Natural killer cell (primary cell): ENCODE results near the gene CLOCK. TPM values are rescaled to one million over a fixed set of nuclear protein-coding genes. Genes with fewer than 3 reads are reported as not detected.

Source experiments
- ATAC-seq, 3 donors: fragments of 150-1000 bp in 2 of 3; fragments of 200-7000 bp in 1 of 3; cut with Tn5 transposase; 1 replicate in 1 of 3; 2 replicates in 2 of 3; pipeline ENCODE4 v1.10.0; 2021; ENCODE audit warnings: mild to moderate bottlenecking in 2 of 3, moderate library complexity in 2 of 3
- DNase-seq, 2 donors: peaks; one replicate each; pipeline versions ENCODE4 v3.0.0 to v3.0.0-alpha.2; 2013 to 2021; ENCODE audit warnings: mixed read lengths in 1 of 2
- H3K27ac ChIP-seq: one replicate; pipeline ENCODE4 v1.5.1; 2013; ENCODE audit warnings: mild to moderate bottlenecking, low read length
- H3K27me3 ChIP-seq: one replicate; pipeline ENCODE4 v1.6.1; 2013; ENCODE audit warnings: low read length; ENCODE audit not compliant: control insufficient read depth, insufficient read depth
- H3K36me3 ChIP-seq: one replicate; pipeline ENCODE4 v1.6.1; 2013; ENCODE audit warnings: low read length; ENCODE audit not compliant: control insufficient read depth, insufficient read depth
- H3K4me1 ChIP-seq: one replicate; pipeline ENCODE4 v1.6.1; 2013; ENCODE audit warnings: low read length; ENCODE audit not compliant: control insufficient read depth, insufficient read depth
- H3K4me3 ChIP-seq: one replicate; pipeline ENCODE4 v1.5.1; 2013; ENCODE audit warnings: low read length
- H3K9me3 ChIP-seq: one replicate; pipeline ENCODE4 v1.6.1; 2013; ENCODE audit warnings: low read length; ENCODE audit not compliant: control insufficient read depth, insufficient read depth
- H3K27ac Mint-ChIP-seq, 2 donors: one replicate each; pipeline ENCODE4 v1.8.0; 2022; ENCODE audit warnings: mild to moderate bottlenecking in 2 of 2, mixed read lengths in 2 of 2, moderate library complexity in 1 of 2
- H3K27me3 Mint-ChIP-seq, 2 donors: one replicate each; pipeline ENCODE4 v1.8.0; 2022; ENCODE audit warnings: low read depth in 2 of 2, mixed read lengths in 2 of 2
- H3K36me3 Mint-ChIP-seq: one replicate; pipeline ENCODE4 v1.8.0; 2022; ENCODE audit warnings: mixed read lengths
- H3K4me1 Mint-ChIP-seq, 2 donors: one replicate each; pipeline ENCODE4 v1.8.0; 2022; ENCODE audit warnings: mixed read lengths in 2 of 2
- H3K4me3 Mint-ChIP-seq: one replicate; pipeline ENCODE4 v1.8.0; 2022; ENCODE audit warnings: mild to moderate bottlenecking, moderate library complexity, mixed read lengths
- H3K9me3 Mint-ChIP-seq, 2 donors: one replicate each; pipeline ENCODE4 v1.8.0; 2022; ENCODE audit warnings: mixed read lengths in 2 of 2
- WGBS: methylation state at CpG from one replicate; pipeline ENCODE4 v1.1.7; 2013; ENCODE audit warnings: missing lambda C conversion rate; ENCODE audit not compliant: insufficient coverage; 5-methylcytosine and 5-hydroxymethylcytosine counted together
- intact Hi-C: fragments of 100-400 bp; cut with micrococcal nuclease; formaldehyde crosslinking; loops from one replicate; pipeline ENCODE4 v1.14.2; 2022
- total RNA-seq, 4 donors: library from RNA; stranded (reverse); fragments of 120-200 nt in 1 of 4; gene quantifications; one replicate each; pipeline versions ENCODE4 v1.2.3 to v1.2.4, GENCODE V29; 2013 to 2022
- TF ChIP-seq, protein P1 (sequence below): fragments of 200-600 bp; IDR thresholded peaks from one replicate; pipeline ENCODE4 v1.8.0; 2022; ENCODE audit warnings: antibody characterized with exemption

CLOCK gene
- total RNA-seq, 3 donors from 2014 or later (not counting 1 experiment from before 2014, with no cell fraction given), result 11.4 to 15.8 (median 13.4) TPM

DNA sequence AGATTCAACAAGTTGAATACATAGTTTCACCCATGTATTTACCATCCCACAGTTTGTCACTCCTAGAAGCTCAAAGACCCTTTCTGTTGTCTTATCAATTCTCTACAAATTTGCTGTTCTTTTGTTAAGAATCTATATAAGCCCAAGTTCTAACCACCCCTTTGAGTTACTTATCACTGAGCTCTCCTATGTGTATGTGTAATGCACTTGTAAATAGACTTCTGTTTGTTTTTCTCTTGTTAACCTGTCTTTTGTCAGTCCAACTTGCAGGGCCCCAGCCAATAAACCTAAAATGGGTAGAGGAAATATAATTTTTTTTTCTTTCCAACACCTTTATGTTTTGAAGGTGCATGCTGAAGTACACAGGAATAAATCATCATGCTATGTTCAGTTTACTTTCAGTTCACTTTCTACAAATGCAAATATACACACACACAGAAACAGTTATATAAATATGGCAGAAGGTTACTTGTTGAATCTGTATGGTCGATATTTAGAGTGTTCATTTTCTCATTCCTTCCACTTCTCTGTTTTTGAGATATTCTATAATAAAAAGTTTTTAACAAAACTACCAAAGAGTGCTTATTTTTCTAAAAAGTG, 22.3 kb upstream of the CLOCK start:
- intact Hi-C loops, result no loop called here
- Mint-ChIP-seq H3K4me1 (no peaks in the 10 kb centered on the region), H3K36me3 (no peaks in the 10 kb centered on the region), H3K4me3 (no peak overlapping the region), H3K27ac (no peak overlapping the region), H3K27me3 (peaks cover 12 to 16% of the 10 kb centered on the region in 2 donors), H3K9me3 (no peaks in the 10 kb centered on the region)
- TF ChIP-seq, protein P1, sequence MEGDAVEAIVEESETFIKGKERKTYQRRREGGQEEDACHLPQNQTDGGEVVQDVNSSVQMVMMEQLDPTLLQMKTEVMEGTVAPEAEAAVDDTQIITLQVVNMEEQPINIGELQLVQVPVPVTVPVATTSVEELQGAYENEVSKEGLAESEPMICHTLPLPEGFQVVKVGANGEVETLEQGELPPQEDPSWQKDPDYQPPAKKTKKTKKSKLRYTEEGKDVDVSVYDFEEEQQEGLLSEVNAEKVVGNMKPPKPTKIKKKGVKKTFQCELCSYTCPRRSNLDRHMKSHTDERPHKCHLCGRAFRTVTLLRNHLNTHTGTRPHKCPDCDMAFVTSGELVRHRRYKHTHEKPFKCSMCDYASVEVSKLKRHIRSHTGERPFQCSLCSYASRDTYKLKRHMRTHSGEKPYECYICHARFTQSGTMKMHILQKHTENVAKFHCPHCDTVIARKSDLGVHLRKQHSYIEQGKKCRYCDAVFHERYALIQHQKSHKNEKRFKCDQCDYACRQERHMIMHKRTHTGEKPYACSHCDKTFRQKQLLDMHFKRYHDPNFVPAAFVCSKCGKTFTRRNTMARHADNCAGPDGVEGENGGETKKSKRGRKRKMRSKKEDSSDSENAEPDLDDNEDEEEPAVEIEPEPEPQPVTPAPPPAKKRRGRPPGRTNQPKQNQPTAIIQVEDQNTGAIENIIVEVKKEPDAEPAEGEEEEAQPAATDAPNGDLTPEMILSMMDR, result no peak
- Histone ChIP-seq H3K27ac (no peak overlapping the region), H3K27me3 (no peaks in the 10 kb centered on the region), H3K4me3 (no peak overlapping the region), H3K9me3 (no peaks in the 10 kb centered on the region), H3K36me3 (no peaks in the 10 kb centered on the region), H3K4me1 (no peaks in the 10 kb centered on the region)
- DNase-seq, result no peak
- ATAC-seq, result no peak
- WGBS, result no CpG with 5 or more reads among the region's 1 CpG

DNA sequence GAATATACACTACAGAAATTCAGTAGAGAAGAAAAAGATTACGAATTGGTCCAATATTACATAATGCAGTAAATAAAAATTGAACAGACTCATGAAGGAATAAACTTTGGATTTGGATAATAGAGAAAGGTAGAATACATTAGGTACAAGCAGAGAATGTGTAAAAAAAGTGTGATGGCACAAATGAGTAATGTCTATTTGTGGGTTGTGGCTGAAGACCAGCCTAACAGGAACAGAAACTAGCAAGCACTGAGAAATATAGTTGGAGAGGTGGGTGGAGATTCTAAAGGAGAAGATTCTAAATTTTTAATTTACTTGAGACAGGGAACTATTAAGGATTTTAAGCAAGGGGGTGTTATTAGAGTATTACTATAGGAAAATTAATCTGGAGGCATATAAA, 15.2 kb upstream of the CLOCK start:
- H3K27ac Mint-ChIP-seq, result peak overlapping the region in 1 of 2 donors; percentile 2
- DNase-seq, result no peak

DNA sequence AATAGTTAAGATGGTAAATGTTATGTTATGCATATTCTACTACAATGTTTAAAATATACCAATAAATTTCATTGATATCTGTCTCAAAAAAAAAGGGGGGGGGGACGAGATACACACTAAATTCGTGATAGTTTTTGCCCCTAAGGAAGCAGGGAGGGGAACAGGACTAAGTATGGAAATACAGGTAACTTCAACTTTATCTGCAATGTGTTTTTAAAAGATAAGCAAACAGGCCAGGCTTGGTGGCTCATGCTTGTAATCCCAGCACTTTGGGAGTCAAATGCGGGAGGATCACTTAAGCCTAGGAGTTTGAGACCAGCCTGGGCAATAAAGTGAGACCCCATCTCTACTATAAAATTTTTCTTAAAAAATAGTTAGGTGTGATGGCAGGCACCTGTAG, 13.4 kb upstream of the CLOCK start:
- Histone ChIP-seq H3K9me3 (no peaks in the 10 kb centered on the region), H3K36me3 (no peaks in the 10 kb centered on the region), H3K4me3 (no peak overlapping the region), H3K27me3 (no peaks in the 10 kb centered on the region), H3K4me1 (no peaks in the 10 kb centered on the region), H3K27ac (no peak overlapping the region)
- Mint-ChIP-seq H3K4me1 (peaks cover 0 to 10% of the 10 kb centered on the region in 2 donors), H3K27me3 (peaks cover 12% of the 10 kb centered on the region in 2 donors), H3K4me3 (no peak overlapping the region), H3K36me3 (no peaks in the 10 kb centered on the region), H3K9me3 (no peaks in the 10 kb centered on the region), H3K27ac (no peak overlapping the region)
- intact Hi-C loops, result no loop called here
- DNase-seq (no peak), ATAC-seq (no peak)
- TF ChIP-seq, protein P1, result no peak
- 78% methylated on average over 2 of the region's 3 CpGs for WGBS

More for the DNA sequence above, 15.2 kb upstream of the CLOCK start:
- no peak overlapping the region for H3K4me3 ChIP-seq
- H3K4me1 Mint-ChIP-seq, result peaks cover 0 to 10% of the 10 kb centered on the region in 2 donors
- H3K27me3 Mint-ChIP-seq, result peaks cover 8 to 9% of the 10 kb centered on the region in 2 donors
- WGBS, result no CpG with 5 or more reads among the region's 1 CpG
- no peaks in the 10 kb centered on the region for H3K36me3 Mint-ChIP-seq
- peak in 1 of 3 donors; percentile 64 for ATAC-seq
- H3K9me3 ChIP-seq, result no peaks in the 10 kb centered on the region
- H3K27ac ChIP-seq, result no peak overlapping the region
- no peaks in the 10 kb centered on the region for H3K36me3 ChIP-seq
- intact Hi-C loops, result no loop called here
- H3K4me1 ChIP-seq, result no peaks in the 10 kb centered on the region
- H3K27me3 ChIP-seq, result no peaks in the 10 kb centered on the region
- TF ChIP-seq, protein P1, result no peak
- no peaks in the 10 kb centered on the region for H3K9me3 Mint-ChIP-seq
- no peak overlapping the region for H3K4me3 Mint-ChIP-seq
